SKM-1 treated with dmso at 0.1 percent for 144 hours (cell line): ENCODE data around the gene POLR3B.
"Not testable (repeated sequence)": the region's sequence is repeated elsewhere in the genome, so short reads cannot be mapped to it uniquely, and the experiment has no call there.

Source experiments
- DNase-seq: peaks from one replicate; lab custom pipeline; 2025; ENCODE audit not compliant: unreplicated experiment; lab: John Stamatoyannopoulos, UW

Gene POLR3B

DNA sequence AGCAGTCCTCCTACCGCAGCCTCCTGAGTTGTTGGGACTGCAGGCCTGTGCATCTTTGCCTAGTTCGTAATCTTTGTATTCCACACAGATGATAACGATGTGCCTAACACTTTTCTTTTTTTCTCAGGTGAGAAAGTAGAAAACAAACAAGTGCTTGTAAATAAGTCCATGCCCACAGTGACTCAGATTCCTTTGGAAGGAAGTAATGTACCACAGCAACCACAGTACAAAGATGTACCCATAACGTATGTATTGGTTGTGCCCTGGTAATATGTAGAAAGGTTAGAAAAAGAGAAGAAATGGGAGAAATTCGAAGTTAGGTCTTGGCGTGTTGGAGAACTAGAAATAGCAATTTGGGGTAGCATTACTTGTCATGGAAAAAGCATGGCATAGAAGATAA, 101.6 kb downstream of the POLR3B start:
- DNase-seq: no peak

DNA sequence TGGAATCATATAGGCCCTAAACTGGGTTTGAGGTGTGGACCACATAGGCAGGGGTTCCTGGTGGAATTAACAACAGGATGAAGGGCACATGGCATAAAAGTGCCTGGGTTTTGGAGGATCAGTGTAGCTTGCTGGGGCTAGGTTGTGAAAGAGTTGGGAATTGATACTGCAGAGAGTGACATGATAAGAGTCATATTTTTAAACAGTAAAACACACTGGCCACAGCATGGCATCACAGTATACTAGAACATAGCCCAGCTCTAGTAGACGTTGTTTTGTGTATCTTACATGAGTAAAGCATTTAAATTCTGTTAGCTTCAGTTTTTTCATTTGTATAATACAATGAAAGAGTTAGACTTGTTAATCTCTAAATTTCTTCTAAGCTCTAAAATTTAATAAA, 102.0 kb downstream of the POLR3B start:
- DNase-seq: no peak

DNA sequence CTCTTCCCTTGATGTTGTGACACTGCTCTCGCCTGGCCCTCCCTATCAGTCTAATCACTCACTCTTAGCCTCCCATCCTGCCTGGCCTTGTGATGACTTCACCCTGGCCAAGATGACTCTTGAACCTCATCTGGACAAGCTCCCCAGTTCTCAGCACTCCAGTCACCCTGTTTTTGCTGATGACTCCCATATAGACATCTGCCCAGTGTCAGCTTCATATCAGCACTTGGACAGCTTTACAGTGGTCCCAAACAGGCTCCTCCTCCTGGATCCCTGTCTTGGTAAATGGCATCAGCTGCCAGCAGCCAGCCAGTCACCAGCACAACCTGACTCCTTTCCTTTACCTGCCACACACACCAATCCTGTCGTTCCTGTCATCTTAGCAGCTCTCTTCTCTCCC, 104.2 kb downstream of the POLR3B start:
- no peak for DNase-seq

DNA sequence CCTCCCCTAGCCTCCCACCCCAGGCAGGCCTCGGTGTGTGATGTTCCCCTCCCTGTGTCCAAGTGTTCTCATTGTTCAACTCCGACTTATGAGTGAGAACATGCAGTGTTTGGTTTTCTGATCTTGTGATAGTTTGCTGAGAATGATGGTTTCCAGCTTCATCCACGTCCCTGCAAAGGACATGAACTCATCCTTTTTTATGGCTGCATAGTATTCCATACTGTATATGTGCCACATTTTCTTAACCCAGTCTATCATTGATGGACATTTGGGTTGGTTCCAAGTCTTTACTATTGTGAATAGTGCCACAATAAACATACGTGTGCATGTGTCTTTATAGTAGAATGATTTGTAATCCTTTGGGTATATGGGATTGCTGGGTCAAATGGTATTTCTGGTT, 108.1 kb downstream of the POLR3B start:
- DNase-seq: not testable (repeated sequence)

DNA sequence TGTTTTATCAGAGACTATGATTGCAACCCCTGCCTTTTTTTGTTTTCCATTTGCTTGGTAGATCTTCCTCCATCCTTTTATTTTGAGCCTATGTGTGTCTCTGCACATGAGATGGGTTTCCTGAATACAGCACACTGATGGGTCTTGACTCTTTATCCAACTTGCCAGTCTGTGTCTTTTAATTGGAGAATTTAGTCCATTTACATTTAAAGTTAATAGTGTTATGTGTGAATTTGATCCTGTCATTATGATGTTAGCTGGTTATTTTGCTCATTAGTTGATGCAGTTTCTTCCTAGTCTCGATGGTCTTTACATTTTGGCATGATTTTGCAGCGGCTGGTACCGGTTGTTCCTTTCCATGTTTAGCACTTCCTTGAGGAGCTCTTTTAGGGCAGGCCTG, 118.1 kb downstream of the POLR3B start:
- DNase-seq: not testable (repeated sequence)

DNA sequence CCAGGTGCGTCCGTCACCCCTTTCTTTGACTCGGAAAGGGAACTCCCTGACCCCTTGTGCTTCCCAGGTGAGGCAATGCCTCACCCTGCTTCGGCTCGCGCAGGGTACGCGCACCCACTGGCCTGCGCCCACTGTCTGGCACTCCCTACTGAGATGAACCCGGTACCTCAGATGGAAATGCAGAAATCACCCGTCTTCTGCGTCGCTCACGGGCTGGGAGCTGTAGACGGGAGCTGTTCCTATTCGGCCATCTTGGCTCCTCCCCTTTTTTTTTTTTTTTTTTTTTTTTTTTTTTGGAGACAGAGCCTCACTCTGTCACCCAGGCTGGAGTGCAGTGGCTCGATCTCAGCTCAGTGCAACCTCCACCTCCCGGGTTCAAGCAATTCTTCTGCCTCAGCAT, 120.1 kb downstream of the POLR3B start:
- not testable (repeated sequence) for DNase-seq

DNA sequence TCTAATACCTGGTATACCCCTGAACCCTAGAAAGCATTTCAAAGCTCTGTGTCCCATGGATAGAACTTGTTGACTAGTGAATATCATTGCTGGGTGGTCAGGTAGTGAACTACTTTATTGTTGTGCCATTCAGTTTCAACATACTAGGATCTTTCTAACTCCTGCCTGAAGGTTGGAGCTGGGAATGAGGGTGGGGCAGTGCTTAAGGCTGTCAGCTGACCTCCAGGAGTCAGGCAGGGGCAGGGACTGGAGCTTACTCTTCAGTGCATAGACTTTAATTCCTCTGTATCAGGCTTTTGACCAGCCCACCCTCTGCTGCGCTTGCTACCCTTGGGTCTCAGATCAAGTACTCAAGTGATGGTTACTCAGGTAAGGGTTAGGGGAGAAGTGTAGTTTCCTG, 122.7 kb downstream of the POLR3B start:
- DNase-seq: no peak

DNA sequence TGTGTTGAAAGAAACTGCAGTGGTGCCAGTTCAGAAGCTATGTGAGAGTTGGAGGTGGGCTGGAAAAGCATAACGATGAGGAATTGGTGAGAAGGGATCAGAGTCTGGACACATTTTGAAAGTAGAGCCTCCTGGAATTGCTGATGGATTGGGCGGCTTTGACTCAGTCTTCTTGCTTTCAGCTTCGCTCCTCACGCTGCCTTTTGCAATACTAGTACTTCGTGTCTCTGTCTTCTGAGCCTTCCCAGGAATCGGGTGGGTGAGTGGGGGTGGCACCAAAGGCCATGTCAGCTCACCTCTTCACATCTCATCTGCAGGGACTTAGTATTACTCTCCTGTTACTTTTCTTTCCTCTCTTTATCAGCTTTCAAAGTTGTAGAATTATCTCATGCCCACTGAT, 123.7 kb downstream of the POLR3B start:
- DNase-seq: no peak

DNA sequence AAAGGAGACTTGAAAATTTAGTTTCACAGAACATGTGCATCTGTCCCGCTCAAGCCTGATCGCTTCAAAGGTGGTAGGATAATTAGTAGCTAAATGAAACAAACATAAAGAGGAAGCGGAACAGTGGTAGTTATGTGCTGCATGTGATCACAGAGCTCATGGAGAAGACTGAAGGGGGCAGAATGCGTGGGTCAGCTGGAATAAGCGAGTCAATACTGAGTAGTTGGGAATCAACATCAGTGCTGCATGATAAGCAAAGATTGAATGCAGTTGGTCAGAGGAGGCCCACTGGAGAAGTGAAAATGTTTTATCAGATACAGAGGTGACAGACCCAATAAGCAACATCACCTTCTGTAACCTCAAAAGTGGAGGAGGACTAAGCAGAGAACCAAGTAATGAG, 130.1 kb downstream of the POLR3B start:
- DNase-seq: no peak

DNA sequence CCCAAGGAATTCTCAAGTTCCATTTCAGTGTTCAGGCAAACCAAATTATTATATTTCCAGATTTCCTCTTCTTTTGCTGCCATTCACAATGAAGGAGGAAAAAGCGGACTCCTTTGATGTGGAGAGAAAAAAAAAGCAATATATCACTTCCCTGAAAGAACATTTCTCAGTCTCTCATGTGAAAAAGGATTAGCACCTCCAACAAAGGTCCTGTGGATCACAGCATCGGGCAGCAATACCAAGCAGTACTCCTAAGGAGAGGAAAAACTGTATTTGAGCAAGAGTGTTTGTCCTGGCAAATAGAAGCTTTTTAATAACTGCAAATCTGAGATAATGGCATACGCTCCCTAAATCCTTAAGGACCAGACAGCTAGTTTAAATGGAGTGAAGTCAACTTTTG, 131.3 kb downstream of the POLR3B start:
- DNase-seq: no peak

DNA sequence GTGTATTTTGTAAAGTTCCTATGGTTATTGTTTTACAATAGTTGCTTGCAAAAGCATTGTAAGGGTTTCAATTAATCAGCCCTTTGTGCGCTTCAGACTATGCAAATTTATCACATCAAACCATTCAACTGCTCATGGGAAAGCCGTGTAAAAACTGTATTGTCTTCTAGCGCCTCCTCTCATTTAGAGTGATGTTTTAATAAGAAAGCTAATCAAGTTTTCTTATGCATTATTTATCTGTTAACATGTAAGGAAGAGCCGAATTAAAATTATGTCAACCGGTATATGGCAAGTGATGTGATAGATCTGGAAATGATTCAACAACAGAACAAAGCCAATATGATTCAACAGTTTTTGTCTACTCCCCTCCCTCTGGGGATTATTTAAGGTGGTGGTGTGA, 132.7 kb downstream of the POLR3B start:
- DNase-seq: no peak

DNA sequence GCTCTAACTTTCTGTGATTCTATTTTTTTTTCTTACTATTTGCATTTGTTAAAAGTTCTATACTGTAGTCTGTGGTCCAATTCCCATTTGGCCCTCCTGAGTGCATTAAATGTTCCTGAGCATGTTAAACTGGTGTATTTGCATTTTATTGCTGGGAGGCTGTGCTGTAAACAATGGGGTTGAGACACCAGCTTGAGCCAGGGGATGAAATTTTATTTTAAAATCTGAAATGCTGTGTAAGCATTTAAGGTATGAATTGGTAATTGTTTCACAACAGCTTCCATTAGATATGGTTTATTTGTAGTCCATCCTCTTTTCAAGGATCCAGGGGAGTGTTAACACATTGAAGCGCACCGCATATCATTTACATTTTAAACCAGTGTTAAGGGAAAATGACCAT, 135.3 kb downstream of the POLR3B start:
- DNase-seq: no peak

DNA sequence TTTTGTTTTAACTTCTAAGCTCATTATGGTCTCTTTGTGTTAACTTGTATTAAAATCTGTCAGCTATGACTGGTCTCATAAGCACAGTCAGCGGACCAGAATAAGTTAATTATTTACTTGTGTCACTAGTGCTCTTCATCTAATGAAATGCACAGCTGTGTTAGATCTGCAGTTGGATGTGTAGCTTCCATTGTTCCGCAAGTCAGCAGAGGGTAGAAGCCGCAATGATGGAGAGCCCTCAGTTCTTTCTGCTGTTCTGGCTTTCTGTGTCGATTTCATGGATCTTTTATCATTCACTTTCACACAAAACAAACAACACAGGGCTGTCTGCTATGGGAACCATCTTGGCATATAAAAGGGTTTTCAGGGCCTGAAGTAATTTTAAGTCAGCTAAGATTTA, 136.0 kb downstream of the POLR3B start:
- no peak for DNase-seq

DNA sequence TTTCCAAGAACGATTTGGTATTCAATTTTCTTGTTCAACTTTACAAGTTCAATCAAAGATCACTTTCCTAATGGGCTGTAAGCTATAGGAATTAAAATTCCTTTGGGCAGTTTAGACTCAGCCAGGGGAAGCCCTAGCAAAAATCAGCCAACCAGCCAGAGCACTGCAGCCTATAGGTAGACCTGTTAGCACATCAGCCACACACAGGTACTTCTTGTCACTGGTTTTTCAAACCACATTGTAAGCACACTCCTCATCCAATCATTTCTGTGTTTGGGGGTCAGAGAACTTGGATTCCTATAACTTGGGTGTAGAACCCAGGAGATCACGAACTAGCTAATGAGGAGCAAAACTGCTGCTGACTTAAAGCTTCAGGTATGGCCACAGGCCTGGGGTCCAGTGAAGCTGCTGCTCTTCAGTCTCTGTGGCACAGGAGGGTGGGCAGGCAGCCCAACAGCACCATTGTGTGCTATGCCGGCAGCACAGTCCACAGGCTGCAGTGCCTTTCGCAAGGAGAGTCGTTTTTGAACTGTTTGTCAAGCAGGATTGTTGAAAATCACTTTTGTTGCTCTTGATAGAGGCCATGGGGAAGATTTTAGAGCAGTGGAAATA, 137.9 kb downstream of the POLR3B start:
- DNase-seq: no peak

DNA sequence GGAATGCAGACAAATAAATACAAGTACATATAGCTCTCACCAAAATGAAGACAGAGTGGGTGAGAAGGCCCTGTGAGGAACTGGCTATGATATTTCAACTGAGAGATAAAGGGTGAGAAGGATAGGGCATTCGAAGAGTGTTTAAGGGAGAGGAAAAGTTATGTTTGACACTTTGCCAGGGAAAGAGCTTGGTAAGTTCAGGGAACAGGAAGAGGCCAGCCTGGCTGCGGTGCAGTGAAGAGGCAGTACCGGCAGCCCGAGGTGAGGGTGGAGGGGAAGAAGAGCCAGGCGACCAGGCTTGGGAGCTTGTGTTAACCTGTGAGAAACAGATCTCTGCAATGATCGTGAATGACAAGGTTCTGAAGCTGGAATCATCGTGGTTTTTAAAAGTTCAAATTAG, 140.5 kb downstream of the POLR3B start:
- no peak for DNase-seq

DNA sequence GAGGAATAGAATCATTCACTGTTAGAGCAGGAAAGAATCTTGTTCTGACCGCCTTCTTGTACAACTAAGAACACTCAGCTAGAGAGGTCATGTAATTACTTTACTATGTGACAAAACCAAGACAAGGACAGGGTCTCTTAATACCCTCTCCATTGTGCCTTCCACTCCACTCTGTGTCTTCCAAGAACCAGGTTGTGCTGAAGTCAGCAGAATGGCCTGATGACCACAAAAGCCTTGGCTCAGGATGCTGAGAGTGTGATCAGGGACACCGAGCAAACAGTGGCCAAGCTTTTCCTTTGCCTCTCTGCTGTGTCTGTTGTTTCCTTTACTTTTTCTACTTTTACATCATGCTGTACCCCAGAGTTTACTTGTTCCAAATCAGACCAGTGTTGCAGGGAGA, 142.1 kb downstream of the POLR3B start:
- no peak for DNase-seq

DNA sequence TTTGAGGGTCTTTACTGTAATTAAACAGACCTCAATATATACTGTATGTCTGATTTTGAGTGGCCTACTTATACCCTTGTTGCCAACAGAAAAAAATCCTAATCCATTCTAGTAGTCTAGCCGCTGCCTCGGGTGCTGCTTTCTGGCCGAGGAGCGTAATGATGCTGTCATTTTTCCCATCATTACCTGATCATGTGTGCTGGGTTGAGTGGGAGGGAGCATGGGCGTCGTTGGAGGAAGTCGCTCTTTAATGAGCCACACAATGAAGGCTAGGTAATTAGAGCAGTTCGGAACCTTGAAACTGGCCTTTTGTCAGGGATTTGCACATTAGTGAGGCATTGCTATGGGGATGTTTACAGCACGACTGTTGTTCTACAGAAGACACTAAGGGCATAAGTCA, 149.1 kb downstream of the POLR3B start:
- DNase-seq: no peak

DNA sequence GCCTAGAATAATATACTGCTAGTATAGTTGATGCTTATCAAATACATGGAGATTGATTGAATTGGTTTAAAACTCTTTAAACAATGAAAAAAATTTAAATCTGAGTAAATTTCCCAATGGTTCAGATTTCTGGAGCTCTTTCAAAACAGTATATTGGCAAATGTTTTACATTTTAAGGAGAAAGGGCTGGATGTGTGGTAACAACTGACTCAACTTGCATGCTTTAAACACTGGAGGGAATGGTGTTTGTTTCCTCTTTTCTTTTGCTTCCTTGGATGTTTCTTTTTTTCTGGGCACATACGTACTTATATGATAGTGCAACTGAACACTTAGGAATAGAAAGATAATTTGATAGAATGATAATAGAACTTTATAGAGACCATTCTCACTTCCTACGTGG, 151.4 kb downstream of the POLR3B start:
- DNase-seq: no peak

DNA sequence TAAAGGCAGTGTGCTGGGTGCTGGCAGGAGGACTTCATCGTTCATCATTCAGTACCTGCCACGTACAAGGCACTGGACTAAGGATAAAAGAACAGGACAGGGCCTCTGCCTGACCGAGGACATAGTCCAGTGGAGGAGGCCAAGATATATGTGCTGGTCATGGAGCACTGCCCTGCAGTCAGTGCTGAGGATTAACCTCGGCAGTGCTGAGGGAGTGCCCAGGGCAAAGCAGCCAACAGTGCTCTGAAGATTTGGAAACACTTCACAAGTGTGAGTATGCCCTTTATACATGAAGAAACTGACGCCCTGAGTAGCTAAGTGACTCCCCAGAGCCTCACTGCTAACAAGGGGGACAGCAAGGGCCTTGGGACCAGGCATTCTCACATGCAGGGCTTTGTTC, 153.8 kb downstream of the POLR3B start:
- DNase-seq: no peak

DNA sequence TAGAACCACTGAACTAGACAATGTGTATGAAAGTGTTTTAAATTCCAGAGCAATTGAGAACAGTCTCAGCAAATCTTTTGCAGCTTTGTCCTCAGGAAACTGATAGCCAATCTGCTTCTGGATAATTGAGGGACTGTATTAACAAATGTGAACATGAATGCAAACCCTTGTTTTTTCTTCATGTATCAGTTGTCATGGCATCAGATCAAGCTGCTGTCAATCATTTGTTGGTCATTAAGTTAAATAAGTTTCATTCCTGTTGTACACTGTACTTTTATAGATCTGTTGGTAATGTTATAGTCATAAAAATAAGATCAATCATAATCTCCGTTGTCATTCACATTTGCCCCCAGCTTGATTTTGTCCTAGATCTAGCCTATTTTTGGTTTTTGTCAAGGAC, 159.8 kb downstream of the POLR3B start:
- no peak for DNase-seq

DNA sequence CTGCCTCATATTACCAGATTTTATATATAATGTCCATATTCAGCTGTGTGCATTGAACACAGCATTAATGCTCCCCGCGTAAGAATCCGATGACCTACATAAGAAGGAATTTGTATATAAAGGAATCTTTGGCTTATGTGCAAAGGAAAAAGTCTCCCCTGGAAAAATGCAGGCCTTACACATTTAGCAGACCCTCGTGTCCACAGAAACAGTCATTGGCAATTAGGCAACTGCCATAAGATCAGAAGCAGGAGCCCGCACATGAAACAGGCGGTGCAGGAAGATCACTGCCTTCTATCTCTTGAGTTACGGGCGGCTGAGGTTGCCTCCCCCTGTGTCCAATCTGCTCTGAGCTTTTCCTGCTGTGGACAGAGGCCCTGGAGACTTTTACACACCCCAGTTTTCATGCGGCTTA, 162.1 kb downstream of the POLR3B start:
- no peak for DNase-seq

DNA sequence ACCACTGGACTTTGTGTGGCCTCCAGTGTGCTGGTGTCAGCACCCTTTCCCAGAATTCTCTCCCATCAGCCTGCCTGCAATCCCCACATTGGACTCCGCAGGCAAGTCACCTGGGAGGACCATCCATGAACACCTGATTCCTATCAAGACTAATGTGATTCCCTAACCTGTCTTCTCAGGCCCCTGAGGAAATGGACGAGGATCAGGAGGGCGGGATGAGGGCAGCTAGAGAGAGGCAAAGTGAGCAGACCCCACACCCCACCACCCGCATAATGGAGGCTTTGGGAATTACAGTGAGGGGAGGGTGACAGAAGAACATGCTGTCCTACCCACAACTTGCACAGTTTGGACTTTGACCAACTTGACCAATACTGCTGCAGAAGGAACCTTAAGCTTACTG, 164.4 kb downstream of the POLR3B start:
- DNase-seq: no peak

DNA sequence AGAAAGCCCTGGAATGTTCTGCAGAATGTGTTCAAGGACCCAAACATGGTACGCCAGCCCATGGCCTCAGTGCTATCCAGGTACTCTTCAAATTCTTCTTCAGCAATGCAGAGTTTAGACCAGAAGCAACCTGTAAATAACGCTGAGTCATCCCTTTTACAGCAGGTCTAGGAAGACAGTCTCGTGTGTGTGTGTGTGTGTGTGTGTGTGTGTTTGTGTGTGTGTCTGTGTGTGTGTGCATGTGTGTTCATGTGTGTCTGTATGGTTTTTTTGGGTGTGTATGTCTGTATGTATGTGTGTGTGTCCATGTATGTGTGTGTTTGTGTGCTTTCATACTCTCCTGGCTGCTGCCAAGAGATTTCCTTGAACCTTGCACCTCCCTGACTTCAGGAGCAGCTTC, 165.2 kb downstream of the POLR3B start:
- DNase-seq: no peak

DNA sequence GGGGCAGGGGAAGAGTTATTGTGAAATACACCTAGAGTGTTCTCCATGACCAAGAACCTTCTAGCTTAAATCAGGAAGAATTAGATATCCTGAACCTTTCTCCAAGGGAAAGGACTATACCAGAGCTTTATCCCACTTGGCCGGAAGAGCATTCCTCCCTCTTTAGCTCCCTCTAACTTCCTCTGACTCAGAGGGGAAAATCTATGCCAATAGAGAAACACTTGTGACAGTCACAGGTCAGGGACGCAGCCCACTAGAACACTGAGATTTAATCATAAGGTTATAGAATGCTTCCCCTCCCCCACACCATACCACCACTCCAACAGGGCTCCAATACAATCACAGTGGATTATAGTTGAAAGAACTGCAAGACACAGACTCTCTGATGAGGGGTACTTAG, 169.8 kb downstream of the POLR3B start:
- no peak for DNase-seq
